Lower leg skin (tissue), 3 donors: ENCODE results near the gene ZKSCAN7.

Source experiments
- CTCF ChIP-seq, 3 donors: fragments of 450-650 bp; IDR thresholded peaks; one replicate each; pipeline ENCODE4 v1.5.1; 2016; ENCODE audit warnings: antibody characterized with exemption in 3 of 3, mild to moderate bottlenecking in 3 of 3, moderate library complexity in 2 of 3
- POLR2A ChIP-seq, 2 donors: fragments of 450-650 bp; IDR thresholded peaks; one replicate each; pipeline ENCODE4 v1.6.1; 2016 to 2017; ENCODE audit warnings: antibody characterized with exemption in 2 of 2, mild to moderate bottlenecking in 1 of 2, moderate library complexity in 1 of 2

- TF ChIP-seq CTCF (IDR thresholded peaks at IDR 0.05): no peak
- no peak for TF ChIP-seq POLR2A (IDR thresholded peaks at IDR 0.05)
These were observed 24.1 kb upstream of the ZKSCAN7 start for GRCh38 chr3:44530911-44531310.
